ENCODE results near the gene AJM1.
"Not testable (repeated sequence)": the region's sequence is repeated elsewhere in the genome, so short reads cannot be mapped to it uniquely, and the experiment has no call there.

GRCh38 chr9:136843801-136844740 is 1.8 kb downstream of the AJM1 start:
- not testable (repeated sequence) for TF ChIP-seq CTCF (IDR thresholded peaks at IDR 0.05; ENCODE audit: insufficient read depth, low read depth, low read length)
- peak; percentile 62 for TF ChIP-seq EZH2 (IDR thresholded peaks at IDR 0.05; ENCODE audit: insufficient read depth, low read length)

Measured in astrocyte (in vitro differentiated cells and primary cell).